Endothelial cell of umbilical vein (primary cell): ENCODE results near the gene PPP2R2C.

Experiments used
- MYC ChIP-seq: IDR thresholded peaks from one replicate; pipeline ENCODE4 v1.6.1; 2011; ENCODE audit warnings: mild to moderate bottlenecking, low read depth, low read length
- POLR2A ChIP-seq: IDR thresholded peaks from 2 replicates; pipeline ENCODE4 v1.6.1; 2012; ENCODE audit warnings: low read depth, mild to moderate bottlenecking, control low read depth, low read length
- POLR2AphosphoS5 ChIP-seq: IDR thresholded peaks from 2 replicates; pipeline ENCODE4 v1.6.1; 2012; ENCODE audit warnings: low read depth, mild to moderate bottlenecking, control low read depth, low read length, moderate library complexity; ENCODE audit not compliant: insufficient read depth
- TF ChIP-seq, protein P1 (sequence below), 2 donors: IDR thresholded peaks; 1 replicate in 1 of 2; 2 replicates in 1 of 2; pipeline ENCODE4 v1.5.1; 2011; ENCODE audit warnings: low read length in 2 of 2, mild to moderate bottlenecking in 2 of 2, moderate library complexity in 2 of 2, control low read depth in 1 of 2, inconsistent platforms in 1 of 2, low read depth in 1 of 2; ENCODE audit not compliant: insufficient read depth in 1 of 2; ENCODE audit errors: extremely low read depth in 1 of 2

DNA sequence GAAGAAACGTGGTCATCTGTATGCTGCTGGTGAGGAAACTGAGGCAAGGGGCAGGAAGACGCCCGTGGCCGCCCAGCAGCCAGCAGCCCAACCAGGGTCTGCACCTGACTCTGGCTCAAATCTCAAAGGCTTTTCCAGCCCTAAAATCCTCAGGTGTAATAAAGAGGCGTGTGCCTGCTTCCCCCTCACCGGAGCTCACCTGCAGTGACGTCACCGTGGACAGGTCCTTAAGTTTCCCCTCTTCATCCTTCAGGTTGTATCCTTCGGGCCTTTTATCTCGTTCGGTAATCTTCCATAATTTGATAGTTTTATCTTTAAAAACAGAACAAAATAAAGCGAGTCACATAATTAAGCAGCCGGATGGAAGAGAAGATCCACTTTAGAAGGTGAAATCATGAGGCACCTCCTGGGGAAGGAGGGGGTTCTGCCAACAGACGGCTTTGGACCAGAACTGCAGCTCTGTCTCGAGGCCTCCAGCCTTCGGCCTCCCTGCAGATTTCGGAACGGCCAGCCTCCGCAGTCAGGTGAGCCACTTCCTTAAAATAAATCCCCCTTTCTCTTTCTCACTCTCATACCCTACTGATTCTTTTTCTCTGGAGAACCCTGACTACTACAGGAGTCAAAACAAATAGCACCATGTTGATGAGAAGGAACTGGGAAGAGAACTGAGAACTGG lies 96.7 kb downstream of the PPP2R2C start:
- TF ChIP-seq POLR2A (no peak), POLR2AphosphoS5 (no peak), MYC (no peak)
- TF ChIP-seq, protein P1, sequence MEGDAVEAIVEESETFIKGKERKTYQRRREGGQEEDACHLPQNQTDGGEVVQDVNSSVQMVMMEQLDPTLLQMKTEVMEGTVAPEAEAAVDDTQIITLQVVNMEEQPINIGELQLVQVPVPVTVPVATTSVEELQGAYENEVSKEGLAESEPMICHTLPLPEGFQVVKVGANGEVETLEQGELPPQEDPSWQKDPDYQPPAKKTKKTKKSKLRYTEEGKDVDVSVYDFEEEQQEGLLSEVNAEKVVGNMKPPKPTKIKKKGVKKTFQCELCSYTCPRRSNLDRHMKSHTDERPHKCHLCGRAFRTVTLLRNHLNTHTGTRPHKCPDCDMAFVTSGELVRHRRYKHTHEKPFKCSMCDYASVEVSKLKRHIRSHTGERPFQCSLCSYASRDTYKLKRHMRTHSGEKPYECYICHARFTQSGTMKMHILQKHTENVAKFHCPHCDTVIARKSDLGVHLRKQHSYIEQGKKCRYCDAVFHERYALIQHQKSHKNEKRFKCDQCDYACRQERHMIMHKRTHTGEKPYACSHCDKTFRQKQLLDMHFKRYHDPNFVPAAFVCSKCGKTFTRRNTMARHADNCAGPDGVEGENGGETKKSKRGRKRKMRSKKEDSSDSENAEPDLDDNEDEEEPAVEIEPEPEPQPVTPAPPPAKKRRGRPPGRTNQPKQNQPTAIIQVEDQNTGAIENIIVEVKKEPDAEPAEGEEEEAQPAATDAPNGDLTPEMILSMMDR (IDR thresholded peaks at IDR 0.05; ENCODE audit: extremely low read depth in 1 of 2, insufficient read depth in 1 of 2, low read depth in 1 of 2, low read length in 2 of 2), result no peak
